Measurements from ENCODE around the gene ZNF334.

GRCh38 chr20:46545827-46546138, 32.4 kb upstream of the ZNF334 start:
- TF ChIP-seq POLR2A (IDR thresholded peaks at IDR 0.05) (no peak), CTCF (IDR thresholded peaks at IDR 0.05) (no peak), EP300 (IDR thresholded peaks at IDR 0.05) (no peak)
